Measurements from ENCODE around the gene SFSWAP. TPM values are rescaled to one million over a fixed set of nuclear protein-coding genes. Genes with fewer than 3 reads are reported as not detected.

Gene SFSWAP
- total RNA-seq, 1 donor from 2014 or later: 83.3 TPM

DNA sequence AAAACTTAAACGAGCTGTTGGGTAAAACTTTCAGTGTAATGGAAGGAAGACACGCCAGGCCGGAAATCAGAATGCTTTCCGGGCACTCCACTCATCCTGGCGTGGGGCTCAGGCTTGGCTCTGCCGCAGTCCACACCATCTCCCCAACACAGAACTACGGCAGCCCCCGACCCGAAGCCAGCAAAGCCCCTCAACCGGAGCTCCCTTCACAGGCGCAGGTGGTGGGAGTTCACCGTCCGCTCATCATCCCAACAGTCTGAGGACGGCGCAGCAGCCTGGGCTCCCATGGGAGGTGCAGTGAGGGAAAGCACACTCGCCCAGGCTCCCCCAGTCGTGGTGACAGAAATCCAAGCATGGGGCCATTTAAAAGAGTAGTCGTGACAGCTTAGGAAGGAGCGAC, 106.4 kb downstream of the SFSWAP start:
- no peak for DNase-seq (ENCODE audit: low read depth, low spot score)
- no peak overlapping the region for H3K4me3 Mint-ChIP-seq
- H3K27me3 Mint-ChIP-seq (ENCODE audit: low read depth): no peaks in the 10 kb centered on the region
- TF ChIP-seq, protein P1, sequence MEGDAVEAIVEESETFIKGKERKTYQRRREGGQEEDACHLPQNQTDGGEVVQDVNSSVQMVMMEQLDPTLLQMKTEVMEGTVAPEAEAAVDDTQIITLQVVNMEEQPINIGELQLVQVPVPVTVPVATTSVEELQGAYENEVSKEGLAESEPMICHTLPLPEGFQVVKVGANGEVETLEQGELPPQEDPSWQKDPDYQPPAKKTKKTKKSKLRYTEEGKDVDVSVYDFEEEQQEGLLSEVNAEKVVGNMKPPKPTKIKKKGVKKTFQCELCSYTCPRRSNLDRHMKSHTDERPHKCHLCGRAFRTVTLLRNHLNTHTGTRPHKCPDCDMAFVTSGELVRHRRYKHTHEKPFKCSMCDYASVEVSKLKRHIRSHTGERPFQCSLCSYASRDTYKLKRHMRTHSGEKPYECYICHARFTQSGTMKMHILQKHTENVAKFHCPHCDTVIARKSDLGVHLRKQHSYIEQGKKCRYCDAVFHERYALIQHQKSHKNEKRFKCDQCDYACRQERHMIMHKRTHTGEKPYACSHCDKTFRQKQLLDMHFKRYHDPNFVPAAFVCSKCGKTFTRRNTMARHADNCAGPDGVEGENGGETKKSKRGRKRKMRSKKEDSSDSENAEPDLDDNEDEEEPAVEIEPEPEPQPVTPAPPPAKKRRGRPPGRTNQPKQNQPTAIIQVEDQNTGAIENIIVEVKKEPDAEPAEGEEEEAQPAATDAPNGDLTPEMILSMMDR (conservative IDR thresholded peaks at IDR 0.05): no peak
- no peak overlapping the region for H3K27ac Mint-ChIP-seq (ENCODE audit: unreplicated experiment)
- H3K9me3 Mint-ChIP-seq: peaks cover 3% of the 10 kb centered on the region
- peaks cover 3% of the 10 kb centered on the region for H3K36me3 Mint-ChIP-seq (ENCODE audit: low read depth)
- H3K4me1 Mint-ChIP-seq: no peaks in the 10 kb centered on the region

DNA sequence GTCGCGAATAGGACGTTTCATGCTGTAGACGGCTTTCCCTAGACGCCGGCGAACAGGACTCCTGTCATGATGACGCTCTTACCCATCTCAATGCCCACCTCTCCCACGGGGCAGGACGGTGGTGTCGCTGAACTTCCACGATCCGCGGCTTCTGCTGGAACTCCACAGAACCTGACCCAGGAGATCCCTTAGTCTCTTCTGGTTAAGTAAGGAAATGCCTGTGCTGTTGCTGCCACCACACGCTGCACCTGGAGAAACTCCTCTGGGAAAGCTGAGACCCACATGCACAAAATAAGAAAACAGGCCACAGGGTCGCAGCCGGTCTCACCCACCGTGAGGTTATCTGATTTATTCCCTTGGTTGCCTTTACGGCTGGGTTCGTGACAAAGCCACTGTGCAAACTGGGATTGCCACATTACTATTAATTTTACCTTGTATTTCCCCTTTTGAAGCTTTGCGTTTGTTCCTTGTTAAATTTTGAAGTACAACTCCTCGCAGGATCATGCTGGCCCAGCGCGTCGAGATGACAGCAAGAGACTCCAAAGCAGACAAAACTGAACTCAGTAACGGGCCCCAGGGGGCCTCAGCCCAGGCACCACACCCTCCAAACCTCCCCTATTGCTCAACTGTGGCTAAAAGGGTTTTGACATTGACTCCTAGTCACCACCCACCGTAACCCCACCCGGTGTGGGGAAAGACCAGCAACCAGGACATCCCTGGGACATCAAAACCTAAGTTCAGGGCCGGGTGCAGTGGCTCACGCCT, 108.1 kb downstream of the SFSWAP start:
- Mint-ChIP-seq H3K4me3 (no peak overlapping the region), H3K27ac (ENCODE audit: unreplicated experiment) (no peak overlapping the region), H3K36me3 (ENCODE audit: low read depth) (no peaks in the 10 kb centered on the region), H3K27me3 (ENCODE audit: low read depth) (peaks cover 4% of the 10 kb centered on the region), H3K4me1 (no peaks in the 10 kb centered on the region), H3K9me3 (no peaks in the 10 kb centered on the region)
- TF ChIP-seq, protein P1 (conservative IDR thresholded peaks at IDR 0.05): no peak
- no peak for DNase-seq (ENCODE audit: low read depth, low spot score)

- H3K27ac Mint-ChIP-seq (ENCODE audit: unreplicated experiment): no peak overlapping the region
- H3K9me3 Mint-ChIP-seq: no peaks in the 10 kb centered on the region
- TF ChIP-seq, protein P1 (conservative IDR thresholded peaks at IDR 0.05): no peak
- no peak overlapping the region for H3K4me3 Mint-ChIP-seq
- H3K27me3 Mint-ChIP-seq (ENCODE audit: low read depth): peaks cover 34% of the 10 kb centered on the region
- no peaks in the 10 kb centered on the region for H3K4me1 Mint-ChIP-seq
- no peaks in the 10 kb centered on the region for H3K36me3 Mint-ChIP-seq (ENCODE audit: low read depth)
- DNase-seq (ENCODE audit: low read depth, low spot score): no peak
Observed at GRCh38 chr12:131824450-131824849, 113.6 kb downstream of the SFSWAP start.

DNA sequence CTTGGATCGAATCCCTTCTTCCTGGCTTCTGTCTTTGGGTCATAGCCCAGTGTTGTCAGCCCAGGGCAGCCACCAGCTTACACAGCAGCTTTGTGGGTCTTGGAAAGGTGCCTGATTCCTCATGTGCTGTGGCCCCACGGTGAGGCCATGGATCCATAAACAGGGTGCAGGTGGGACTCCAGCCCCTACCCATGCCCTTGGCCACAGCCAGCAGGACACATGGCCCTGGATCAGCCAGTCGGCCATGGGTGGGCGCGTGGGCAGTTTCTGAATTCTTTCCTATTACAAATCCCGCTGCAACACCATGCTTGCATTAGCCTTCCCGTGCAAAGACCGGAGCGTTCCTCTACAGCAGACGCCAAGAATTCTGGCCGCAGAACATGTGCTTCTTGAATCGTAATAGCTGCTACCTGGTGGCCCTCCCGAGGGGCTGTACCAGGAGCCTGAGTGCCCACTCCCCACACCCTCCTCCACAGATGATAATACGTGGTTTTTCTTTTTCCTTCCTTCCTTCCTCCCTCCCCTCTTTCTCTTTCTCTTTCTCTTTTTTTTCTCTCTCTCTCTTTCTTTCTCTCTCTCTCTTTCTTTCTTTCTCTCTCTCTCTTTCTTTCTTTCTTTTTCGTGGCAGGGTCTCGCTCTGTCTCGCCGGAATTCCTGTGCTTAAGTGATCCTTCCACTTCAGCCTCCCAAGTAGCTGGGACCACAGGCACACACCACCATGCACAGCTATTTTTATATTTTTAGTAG, 114.4 kb downstream of the SFSWAP start:
- no peak for DNase-seq (ENCODE audit: low read depth, low spot score)
- TF ChIP-seq, protein P1 (conservative IDR thresholded peaks at IDR 0.05): no peak
- H3K4me1 Mint-ChIP-seq: no peaks in the 10 kb centered on the region
- H3K27me3 Mint-ChIP-seq (ENCODE audit: low read depth): peaks cover 39% of the 10 kb centered on the region
- H3K9me3 Mint-ChIP-seq: no peaks in the 10 kb centered on the region
- H3K27ac Mint-ChIP-seq (ENCODE audit: unreplicated experiment): peak overlapping the region; percentile 62
- H3K36me3 Mint-ChIP-seq (ENCODE audit: low read depth): no peaks in the 10 kb centered on the region
- peak overlapping the region; percentile 78 for H3K4me3 Mint-ChIP-seq

DNA sequence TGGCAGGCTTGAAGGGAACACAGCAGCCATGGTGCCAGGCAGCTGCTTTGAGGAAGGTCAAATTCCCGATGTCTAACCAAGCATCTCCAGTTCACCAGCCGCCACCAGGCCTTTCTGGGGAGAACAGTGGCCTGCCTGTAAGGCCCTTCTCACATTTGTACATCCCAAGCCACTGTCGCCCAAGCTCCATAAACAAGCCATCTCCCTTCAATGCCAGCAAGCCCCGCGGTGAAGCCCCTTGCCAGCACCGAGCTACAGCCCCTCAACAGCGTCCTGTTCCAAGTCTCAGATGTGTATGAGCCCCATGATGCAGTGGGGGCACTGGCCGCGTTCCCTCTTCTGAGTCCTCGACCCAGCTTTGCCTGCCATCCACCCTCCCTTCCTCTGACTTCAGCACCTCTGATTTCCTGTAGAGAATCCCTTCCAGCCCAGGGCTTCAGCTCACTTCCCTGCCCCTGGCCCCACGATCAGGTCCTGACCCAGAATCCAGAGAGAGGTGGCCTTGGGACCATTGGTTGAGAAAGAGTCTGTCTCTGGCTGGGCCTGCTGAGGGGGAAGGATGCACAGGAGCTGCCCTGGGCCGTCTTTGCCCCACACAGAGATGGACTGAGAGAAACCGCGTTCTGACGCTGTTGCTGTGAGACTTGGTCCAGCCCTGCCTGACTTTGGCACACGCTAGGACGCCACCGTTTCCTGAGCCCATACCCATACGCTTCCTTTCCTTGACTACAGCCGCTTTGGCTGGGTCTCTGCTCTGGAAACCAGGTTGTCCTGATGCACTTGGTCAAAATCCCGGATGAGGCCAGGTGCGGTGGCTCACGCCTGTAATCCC, 115.4 kb downstream of the SFSWAP start:
- Mint-ChIP-seq H3K36me3 (ENCODE audit: low read depth) (no peaks in the 10 kb centered on the region), H3K27ac (ENCODE audit: unreplicated experiment) (no peak overlapping the region), H3K4me1 (no peaks in the 10 kb centered on the region), H3K4me3 (peak overlapping the region; percentile 78), H3K27me3 (ENCODE audit: low read depth) (peaks cover 47% of the 10 kb centered on the region), H3K9me3 (no peaks in the 10 kb centered on the region)
- no peak for DNase-seq (ENCODE audit: low read depth, low spot score)
- TF ChIP-seq, protein P1 (conservative IDR thresholded peaks at IDR 0.05): no peak

Data from neural crest cell (in vitro differentiated cells).